Fibroblast of skin of back (primary cell): ENCODE results near the gene RETREG3.
"Not testable (repeated sequence)": the region's sequence is repeated elsewhere in the genome, so short reads cannot be mapped to it uniquely, and the experiment has no call there.

Experiments used
- DNase-seq: peaks from one replicate; pipeline ENCODE4 v3.0.0-alpha.2; 2013

RETREG3 gene

DNA sequence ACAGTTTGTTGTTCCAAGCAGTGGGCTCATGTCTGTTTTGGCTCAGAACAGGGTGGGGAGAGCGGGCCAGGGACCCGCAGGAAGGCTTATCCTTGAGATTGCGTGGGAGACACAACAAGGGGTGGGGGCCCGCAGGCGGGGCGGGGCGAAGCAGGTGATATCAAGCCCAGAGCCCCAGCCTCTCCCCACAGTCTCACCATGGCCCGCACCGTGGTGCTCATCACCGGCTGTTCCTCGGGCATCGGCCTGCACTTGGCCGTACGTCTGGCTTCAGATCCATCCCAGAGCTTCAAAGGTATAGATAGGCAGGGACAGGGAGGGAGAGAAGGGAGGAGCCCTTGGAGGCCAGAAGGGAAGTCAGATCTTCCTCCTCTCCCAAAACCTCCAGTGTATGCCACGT is 56.4 kb downstream of the RETREG3 start, which contains the start of gene HSD17B1:
HSD17B1 (plus strand) TSS at position 188 of the 400 bp plus-strand sequence; CDS start at position 199, 11 bp downstream.
- not testable (repeated sequence) for DNase-seq

DNA sequence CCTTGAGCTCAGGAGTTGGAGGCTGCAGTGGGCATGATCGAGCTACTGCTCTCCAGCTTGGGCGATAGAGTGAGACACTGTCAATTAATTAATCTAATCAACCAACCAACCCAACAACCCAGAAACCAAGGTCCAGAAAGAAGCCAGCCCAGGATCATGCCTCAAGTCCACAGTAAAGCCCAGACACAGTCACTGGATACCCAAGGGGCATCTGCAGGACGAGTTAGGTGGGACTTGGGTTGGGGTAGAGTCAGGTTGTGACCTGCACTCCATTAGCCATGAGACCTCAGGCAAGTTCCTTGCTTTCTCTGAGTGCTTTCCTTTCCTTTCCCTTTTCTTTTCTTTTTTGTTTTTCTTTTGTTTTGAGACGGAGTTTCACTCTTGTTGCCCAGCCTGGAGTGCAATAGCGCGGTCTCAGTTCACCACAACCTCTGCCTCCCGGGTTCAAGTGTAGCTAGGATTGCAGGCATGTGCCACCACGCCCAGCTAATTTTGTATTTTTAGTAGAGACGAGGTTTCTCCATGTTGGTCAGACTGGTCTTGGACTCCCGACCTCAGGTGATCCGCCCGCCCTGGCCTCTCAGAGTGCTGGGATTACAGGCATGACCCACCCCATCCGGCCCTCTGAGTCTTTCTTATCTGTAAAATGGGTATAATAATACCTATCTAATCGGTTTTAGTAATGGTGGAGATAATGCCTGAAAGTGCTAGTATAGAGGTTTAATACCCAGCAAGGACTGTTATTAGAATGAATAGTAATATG is 60.0 kb downstream of the RETREG3 start:
- no peak for DNase-seq

DNA sequence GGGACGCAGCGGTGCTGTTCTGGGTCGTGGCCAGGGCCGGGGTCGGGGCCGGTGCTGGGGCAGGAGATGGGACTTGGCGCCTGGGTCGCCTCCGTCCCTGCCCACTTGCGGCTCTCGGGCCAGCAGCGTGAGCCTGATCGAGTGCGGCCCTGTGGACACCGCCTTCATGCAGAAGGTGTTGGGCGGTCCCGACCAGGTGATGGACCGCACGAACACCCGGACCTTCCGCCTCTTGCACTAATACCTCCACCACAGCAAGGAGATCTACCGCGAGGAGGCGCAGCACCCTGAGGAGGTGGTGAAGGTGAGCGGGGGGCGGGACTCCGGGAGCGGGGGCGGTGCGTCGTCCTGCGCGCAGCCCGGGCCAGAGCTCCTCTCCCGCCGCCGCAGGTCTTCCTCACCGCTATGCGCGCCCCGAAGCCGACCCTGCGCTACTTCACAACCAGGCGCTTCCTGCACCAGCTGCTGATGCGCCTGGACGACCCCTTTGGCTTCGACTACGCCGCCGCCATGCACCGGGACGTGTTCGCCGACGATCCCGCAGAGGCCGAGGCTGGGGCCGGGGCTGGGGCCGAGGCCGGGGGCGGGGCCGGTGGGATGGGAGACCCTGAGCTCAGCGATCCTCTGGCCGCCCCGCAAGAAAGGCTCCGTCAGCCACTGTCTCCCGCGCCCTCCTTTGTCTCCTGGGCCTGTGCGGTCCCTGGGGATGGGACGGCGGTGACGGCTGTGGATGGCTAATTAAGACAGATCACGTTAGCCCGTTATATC is 60.9 kb downstream of the RETREG3 start:
- no peak for DNase-seq

DNA sequence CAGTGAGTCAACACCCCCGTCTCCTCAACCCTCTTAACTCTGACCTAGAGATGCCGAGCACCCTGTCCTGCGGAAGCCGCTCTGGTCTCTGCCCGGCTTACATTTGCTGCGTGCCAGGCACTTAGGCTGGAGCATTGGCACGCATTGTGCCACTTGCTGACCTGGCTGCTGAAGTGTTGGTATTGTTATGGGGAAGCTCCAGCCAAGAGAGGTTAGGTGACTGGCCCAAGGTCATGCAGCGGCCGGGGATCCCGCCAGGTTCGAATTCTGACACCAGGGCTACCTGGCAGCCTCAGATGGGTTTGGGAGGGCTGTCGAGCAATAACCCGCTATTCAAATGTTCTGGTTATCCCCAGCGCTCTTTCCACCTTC is 61.5 kb downstream of the RETREG3 start:
- no peak for DNase-seq

DNA sequence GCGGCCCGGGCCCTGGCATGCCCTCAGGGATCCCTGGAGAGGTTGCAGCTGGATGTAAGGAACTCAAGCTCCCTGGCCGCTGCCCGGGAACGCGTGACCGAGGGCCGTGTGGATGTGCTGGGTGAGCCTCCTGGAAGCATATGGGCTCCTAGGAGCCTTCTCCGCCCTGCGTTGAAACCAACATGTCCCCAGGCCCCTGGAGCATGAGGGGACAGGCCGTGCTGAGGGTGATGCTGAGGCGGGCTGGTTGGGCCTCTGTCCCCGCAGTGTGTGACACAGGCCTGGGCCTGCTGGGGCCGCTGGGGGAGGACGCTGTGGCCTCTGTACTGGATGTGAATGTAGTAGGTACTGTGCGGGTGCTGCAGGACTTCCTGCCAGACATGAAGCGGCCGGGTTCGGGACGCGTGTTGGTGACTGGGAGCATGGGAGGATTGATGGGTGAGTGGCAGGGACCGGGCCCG is 62.1 kb downstream of the RETREG3 start:
- DNase-seq, result no peak

DNA sequence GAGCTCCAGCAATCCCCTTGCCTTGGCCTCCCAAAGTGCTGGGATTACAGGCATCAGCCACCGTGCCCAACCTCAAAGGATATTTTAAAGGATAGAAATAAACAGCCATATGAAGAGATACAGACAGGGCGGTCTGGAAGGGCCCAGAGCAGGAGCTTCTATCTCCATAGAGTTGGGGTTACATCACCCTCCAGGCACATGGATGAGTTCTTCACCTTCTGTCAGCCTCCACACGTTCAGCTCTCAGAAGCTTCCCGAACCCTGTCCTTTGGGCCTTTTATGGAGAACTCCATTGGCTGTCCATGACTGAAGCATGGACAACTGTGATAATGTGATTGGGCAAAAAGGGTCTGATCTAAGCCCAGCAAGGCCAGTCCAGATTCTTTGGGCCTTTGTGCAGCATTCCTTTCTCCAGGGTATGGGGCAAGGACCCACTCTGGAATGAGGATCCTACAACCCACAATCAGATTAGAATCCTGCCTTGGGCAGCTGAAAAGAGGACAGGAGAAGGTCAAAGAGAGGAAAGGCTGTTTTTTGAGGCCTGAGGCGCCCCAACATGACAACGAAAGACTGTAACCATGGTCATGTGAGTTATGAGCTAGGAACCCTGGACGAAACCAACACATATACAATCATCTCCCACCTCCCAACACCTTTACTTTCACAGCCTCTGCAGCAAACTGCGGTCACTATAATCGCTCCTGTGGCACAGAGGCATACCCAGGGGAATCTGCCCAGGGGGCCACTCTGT is 63.2 kb downstream of the RETREG3 start:
- DNase-seq, result not testable (repeated sequence)

DNA sequence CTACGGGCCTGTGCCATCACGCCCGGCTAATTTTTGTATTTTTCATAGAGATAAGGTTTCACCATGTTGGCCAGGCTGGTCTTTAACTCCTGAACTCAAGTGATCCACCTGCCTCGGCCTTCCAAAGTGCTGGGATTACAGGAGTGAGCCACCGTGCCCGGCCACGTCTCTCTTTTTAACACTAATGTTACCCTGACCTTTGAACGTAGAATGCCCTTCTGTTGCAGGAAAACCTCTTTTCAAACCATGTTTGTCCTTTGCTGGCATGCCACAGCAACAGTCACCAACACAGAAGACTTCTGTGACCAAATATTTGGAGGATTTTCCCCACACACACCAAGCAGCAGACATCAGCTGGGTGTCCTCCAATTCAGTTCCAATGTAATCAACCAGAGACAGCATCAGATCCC is 64.3 kb downstream of the RETREG3 start:
- no peak for DNase-seq

DNA sequence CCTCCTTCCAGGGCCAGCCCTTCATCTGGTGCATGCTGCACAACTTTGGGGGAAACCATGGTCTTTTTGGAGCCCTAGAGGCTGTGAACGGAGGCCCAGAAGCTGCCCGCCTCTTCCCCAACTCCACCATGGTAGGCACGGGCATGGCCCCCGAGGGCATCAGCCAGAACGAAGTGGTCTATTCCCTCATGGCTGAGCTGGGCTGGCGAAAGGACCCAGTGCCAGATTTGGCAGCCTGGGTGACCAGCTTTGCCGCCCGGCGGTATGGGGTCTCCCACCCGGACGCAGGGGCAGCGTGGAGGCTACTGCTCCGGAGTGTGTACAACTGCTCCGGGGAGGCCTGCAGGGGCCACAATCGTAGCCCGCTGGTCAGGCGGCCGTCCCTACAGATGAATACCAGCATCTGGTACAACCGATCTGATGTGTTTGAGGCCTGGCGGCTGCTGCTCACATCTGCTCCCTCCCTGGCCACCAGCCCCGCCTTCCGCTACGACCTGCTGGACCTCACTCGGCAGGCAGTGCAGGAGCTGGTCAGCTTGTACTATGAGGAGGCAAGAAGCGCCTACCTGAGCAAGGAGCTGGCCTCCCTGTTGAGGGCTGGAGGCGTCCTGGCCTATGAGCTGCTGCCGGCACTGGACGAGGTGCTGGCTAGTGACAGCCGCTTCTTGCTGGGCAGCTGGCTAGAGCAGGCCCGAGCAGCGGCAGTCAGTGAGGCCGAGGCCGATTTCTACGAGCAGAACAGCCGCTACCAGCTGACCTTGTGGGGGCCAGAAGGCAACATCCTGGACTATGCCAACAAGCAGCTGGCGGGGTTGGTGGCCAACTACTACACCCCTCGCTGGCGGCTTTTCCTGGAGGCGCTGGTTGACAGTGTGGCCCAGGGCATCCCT is 65.7 kb downstream of the RETREG3 start:
- no peak for DNase-seq

DNA sequence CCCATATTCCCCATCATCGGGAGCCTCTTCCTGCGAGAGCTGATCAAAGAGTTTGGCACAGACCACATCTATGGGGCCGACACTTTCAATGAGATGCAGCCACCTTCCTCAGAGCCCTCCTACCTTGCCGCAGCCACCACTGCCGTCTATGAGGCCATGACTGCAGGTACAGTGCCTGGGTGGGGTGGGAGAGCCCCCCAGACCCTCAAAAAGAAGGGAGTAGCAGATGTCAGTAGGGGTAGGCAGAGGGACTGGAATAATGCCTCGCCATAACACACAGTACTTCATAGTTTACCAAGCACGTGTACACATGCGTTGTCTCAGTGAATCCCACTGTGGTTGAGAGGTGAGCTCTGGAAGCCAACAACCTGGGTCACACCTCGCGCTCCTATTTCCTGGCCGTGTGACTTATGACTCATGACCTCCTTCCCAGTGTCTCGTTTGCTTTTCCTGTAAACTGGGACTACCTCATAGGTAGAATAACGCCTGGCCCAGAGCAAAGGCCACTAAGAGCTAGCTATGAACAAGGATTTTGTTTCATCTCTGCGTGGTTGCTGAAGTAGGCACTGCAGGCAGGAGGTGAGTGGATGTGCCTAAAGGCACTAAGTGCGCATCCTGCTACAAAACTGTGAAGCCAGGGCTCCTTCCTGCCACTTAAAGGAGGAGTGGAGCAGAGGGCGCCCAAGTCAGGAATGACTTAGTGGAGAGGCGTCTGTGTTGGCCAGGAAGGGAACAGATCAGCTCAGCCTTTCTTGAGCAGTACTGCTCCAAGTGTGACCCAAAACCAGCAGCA is 67.9 kb downstream of the RETREG3 start:
- DNase-seq, result no peak

DNA sequence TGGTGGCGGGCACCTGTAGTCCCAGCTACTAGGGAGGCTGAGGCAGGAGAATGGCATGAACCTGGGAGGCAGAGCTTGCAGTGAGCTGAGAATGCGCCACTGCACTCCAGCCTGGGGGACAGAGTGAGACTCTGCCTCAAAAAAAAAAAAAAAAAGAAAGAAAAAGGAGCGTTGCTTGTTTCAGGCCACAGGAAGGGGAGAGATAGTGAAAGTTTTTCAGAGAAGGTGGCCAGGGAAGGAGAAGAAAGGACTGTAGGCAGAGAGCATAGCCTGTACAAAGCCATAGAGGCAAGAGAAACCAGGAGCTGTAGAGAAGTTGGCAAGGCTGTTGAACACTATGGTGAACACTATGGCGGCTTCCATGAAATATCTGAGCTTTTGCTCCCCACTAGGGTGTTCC is 68.6 kb downstream of the RETREG3 start:
- DNase-seq, result not testable (repeated sequence)

DNA sequence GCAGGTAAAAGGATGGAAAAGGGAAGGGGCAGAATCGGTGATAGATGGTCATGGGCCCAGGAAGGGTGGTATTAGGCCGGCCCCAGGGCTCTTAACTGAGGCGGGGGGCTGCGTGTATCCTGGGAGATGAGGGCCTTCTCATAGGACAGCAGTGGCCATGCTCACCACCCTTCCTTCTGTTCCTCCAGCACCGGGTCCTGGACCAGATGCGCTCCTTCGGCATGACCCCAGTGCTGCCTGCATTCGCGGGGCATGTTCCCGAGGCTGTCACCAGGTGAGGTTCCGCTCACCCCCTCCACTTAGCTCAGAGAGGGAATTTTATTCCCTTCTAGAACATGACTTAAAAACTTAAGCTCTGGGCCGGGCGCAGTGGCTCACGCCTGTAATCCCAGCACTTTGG is 70.7 kb downstream of the RETREG3 start:
- no peak for DNase-seq

DNA sequence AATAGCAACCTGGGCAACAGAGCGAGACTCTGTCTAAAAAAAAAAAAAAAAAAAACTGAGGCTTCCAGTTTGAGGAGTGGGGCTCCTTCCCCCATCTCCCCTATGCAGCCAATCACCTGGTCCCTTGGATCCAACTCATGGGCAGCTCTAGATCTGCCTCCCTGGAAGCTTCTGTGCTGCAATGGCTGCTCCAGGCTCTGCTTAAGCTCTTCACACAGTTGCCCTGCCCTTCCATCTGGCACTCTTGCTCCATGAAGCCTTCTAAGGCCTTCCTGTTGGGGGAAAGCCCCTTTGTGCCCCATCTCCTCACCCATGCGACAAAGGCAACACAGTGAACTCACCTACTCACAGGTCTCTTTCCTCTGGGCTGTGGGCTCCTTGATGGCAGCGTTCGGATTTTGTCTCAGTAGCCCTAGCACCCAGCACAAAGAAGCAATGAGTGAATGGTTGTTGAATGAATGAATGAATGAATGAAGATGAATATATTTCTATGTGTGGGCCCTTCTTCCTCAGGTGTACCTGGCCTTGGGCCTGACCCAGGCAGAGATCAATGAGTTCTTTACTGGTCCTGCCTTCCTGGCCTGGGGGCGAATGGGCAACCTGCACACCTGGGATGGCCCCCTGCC is 71.2 kb downstream of the RETREG3 start:
- DNase-seq, result no peak

DNA sequence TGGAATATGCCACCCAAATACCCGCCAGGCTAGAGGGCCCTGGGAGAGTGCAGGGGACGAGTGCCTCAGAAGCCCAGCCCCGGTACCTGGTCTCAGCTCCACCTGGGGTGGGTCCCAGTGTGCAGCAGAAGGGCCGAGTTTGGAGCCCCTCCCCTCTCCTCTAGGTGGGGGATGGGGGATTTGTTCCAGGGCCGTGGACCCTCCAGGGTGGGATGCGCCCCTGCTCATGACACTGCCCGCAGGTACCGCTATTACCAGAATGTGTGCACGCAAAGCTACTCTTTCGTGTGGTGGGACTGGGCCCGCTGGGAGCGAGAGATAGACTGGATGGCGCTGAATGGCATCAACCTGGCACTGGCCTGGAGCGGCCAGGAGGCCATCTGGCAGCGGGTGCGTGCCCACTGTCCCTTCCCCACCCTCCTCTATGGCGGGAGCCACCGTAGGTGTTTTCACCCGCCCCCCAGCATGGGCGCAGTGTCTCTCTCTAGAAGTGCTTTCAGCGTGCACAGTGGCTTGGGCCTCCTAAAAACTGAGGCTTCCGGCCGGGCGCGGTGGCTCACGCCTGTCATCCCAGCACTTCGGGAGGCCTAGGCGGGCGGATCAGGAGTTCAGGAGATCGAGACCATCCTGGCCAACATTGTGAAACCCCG is 71.9 kb downstream of the RETREG3 start:
- no peak for DNase-seq

DNA sequence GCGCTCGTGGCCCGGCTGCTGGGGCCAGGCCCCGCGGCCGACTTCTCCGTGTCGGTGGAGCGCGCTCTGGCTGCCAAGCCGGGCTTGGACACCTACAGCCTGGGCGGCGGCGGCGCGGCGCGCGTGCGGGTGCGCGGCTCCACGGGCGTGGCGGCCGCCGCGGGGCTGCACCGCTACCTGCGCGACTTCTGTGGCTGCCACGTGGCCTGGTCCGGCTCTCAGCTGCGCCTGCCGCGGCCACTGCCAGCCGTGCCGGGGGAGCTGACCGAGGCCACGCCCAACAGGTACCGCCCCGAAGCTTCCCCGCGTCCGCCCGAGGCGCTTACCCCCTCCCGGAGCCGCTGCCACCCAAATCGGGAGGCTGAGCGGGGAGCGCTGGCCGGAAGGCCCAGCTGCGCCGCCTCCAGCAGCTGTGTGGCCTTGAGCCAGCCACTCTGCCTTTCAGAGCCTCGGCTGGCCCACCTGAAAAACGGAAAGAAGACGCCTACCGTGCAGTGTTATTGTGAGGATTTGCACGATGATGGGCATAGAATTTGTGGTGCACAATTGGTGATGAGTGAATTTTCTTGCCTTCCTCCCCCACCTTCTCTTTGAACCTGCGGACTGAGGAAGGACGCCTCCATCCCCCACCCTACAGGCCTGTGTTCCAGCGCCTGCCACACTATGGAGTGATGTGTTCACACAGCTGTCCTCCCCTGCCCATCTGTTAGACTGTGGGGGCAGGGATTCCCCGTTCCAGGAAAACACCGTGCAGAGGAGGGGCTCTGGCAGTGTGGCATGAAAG is 72.6 kb downstream of the RETREG3 start:
- DNase-seq, result peak; percentile 82

DNA sequence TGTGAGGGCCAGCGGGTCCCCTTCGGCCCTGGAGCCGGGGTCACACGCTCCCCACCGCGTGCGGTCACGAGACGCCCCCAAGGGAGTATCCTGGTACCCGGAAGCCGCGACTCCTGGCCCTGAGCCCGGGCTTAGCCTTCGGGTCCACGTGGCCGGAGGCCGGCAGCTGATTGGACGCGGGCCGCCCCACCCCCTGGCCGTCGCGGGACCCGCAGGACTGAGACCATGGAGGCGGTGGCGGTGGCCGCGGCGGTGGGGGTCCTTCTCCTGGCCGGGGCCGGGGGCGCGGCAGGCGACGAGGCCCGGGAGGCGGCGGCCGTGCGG is 73.2 kb downstream of the RETREG3 start, which contains the start of gene NAGLU:
NAGLU (plus strand) TSS at position 194 of the 324 bp plus-strand sequence; CDS start at position 226, 32 bp downstream.
- DNase-seq, result peak; percentile 89

DNA sequence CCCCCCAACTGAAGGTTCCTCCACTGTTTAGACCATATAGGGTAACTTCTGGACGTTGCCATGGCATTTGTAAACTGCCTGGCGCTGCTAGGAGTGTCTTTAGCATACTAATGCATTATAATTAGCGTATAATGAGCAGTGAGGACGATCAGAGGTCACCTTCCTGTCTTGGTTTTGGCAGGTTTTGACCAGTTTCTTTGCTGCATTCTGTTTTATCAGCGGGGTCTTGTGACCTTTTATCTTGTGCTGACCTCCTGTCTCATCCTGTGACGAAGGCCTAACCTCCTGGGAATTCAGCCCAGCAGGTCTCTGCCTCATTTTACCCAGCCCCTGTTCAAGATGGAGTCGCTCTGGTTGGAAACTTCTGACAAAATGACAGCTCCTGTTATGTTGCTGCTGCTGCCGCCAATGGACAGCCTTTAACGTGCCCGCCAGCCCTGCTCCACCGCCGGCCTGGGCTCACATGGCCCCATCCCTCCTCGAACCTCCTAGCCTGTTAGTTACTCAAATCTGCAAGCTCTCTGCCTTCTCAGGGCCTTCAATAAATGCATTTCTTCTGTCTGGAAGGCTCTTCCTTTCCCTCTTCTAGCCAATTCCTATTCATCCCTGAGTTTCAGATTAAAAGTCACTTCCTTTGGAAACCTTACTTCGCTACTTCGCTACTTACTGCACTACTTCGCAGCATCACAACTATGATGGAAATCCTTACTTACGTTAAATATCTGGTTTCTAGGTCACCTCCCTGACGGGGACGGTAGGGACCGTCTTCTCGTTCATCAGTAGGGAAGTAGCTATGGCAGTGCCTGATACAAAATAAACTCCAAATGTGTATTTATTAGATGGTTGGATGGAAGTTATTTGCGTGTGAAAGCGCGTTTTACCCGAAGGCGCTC is 73.8 kb downstream of the RETREG3 start:
- DNase-seq, result no peak

DNA sequence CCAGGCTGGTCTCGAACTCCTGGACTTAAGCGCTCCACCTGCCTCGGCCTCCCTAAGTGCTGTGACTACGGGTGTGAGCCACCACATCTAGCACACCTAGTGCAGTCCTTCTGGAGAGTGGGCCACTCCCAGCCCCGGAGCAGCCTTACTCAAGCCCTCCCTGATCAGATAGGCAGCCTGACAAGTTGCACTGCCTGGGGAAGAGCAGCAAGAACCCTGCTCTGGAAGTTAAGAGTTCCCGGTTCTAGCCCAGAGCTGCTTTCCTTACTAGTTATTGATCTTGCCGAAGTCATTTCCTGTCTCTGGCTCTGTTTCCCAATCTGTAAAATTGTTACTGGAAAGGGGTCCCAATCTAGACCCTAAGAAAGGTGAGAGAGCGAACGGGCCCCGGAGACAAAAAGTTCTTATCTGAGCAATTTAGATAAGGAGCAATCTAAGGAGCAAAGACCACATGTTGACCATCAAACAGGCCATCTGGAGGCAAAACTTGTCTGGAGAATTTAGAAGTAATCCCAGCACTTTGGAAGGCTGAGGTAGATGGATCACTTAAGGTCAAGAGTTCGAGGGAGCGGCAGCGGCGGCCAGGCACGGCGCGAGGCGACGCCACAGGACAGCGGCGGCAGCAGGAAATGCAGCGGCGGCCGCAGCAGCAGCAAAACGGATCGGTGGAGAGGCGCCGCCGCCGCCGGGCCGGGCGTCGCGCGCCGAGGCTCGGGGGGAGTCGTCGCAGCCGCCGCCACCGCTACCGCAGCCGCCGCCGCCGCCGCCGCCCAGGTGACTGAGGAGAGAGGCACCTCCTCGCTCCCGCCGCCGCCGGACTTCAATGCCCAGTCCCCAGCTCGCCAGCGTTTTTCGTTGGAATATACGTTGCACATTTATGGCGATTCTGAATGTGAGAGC is 77.5 kb downstream of the RETREG3 start:
- DNase-seq, result peak; percentile 61
